Measurements from ENCODE around the gene ANK3. TPM values are rescaled to one million over a fixed set of nuclear protein-coding genes. Genes with fewer than 3 reads are reported as not detected.
"Not testable (repeated sequence)": the region's sequence is repeated elsewhere in the genome, so short reads cannot be mapped to it uniquely, and the experiment has no call there.

The ANK3 gene
- total RNA-seq, 1 experiment from 2014 or later, result 69.6 TPM

DNA sequence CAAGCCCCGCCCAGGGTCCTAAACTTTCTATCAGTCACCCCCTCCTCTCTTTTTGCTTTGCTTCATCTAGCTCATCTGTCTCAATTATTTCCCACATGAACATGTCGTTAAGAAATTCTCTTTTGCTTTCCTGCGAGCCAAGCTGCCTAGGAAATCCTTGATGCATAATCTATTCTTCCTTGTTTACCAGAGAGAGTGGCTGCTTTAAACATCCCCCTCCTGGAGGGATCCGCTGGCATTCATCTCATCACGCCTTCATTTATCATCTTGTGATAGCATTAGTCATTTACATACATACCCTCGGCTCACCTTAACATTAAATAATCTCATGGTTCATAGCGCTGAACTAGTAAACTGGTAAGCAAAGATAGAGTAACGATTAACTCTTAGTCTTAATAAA, 96.7 kb downstream of the ANK3 start:
- H3K27ac Mint-ChIP-seq, result no peak overlapping the region
- H3K36me3 Mint-ChIP-seq, result no peaks in the 10 kb centered on the region
- no peak for ATAC-seq
- peaks cover 5% of the 10 kb centered on the region for H3K4me1 Mint-ChIP-seq
- ChIA-PET CTCF (interaction anchor here (0.6 to 0.7 kb wide), 2 partner anchors 178 to 1340 kb away, joined by 3 to 4 read pairs; no protein-coding TSS in a partner anchor), POLR2A (interaction anchor here (0.6 kb wide), 1 partner anchor 445 kb away, joined by 3 read pairs; no protein-coding TSS in a partner anchor)
- TF ChIP-seq RORB (CRISPR knock-in tag; IDR thresholded peaks at IDR 0.05) (no peak), NR2C2 (CRISPR knock-in tag; IDR thresholded peaks at IDR 0.05) (no peak), SP1 (CRISPR knock-in tag; conservative IDR thresholded peaks at IDR 0.05) (no peak), NR3C1 (CRISPR knock-in tag; conservative IDR thresholded peaks at IDR 0.05; ENCODE audit: low read depth) (no peak), ZNF416 (CRISPR knock-in tag; IDR thresholded peaks at IDR 0.05) (no peak), KAT7 (CRISPR knock-in tag; IDR thresholded peaks at IDR 0.05; ENCODE audit: borderline replicate concordance) (no peak), JUN (CRISPR knock-in tag; IDR thresholded peaks at IDR 0.05) (no peak)
- TF ChIP-seq, protein P1, sequence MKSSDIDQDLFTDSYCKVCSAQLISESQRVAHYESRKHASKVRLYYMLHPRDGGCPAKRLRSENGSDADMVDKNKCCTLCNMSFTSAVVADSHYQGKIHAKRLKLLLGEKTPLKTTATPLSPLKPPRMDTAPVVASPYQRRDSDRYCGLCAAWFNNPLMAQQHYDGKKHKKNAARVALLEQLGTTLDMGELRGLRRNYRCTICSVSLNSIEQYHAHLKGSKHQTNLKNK (CRISPR knock-in tag; IDR thresholded peaks at IDR 0.05), result no peak
- TF ChIP-seq, protein P2, sequence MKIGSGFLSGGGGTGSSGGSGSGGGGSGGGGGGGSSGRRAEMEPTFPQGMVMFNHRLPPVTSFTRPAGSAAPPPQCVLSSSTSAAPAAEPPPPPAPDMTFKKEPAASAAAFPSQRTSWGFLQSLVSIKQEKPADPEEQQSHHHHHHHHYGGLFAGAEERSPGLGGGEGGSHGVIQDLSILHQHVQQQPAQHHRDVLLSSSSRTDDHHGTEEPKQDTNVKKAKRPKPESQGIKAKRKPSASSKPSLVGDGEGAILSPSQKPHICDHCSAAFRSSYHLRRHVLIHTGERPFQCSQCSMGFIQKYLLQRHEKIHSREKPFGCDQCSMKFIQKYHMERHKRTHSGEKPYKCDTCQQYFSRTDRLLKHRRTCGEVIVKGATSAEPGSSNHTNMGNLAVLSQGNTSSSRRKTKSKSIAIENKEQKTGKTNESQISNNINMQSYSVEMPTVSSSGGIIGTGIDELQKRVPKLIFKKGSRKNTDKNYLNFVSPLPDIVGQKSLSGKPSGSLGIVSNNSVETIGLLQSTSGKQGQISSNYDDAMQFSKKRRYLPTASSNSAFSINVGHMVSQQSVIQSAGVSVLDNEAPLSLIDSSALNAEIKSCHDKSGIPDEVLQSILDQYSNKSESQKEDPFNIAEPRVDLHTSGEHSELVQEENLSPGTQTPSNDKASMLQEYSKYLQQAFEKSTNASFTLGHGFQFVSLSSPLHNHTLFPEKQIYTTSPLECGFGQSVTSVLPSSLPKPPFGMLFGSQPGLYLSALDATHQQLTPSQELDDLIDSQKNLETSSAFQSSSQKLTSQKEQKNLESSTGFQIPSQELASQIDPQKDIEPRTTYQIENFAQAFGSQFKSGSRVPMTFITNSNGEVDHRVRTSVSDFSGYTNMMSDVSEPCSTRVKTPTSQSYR (CRISPR knock-in tag; IDR thresholded peaks at IDR 0.05), result no peak
- TF ChIP-seq, protein P3, sequence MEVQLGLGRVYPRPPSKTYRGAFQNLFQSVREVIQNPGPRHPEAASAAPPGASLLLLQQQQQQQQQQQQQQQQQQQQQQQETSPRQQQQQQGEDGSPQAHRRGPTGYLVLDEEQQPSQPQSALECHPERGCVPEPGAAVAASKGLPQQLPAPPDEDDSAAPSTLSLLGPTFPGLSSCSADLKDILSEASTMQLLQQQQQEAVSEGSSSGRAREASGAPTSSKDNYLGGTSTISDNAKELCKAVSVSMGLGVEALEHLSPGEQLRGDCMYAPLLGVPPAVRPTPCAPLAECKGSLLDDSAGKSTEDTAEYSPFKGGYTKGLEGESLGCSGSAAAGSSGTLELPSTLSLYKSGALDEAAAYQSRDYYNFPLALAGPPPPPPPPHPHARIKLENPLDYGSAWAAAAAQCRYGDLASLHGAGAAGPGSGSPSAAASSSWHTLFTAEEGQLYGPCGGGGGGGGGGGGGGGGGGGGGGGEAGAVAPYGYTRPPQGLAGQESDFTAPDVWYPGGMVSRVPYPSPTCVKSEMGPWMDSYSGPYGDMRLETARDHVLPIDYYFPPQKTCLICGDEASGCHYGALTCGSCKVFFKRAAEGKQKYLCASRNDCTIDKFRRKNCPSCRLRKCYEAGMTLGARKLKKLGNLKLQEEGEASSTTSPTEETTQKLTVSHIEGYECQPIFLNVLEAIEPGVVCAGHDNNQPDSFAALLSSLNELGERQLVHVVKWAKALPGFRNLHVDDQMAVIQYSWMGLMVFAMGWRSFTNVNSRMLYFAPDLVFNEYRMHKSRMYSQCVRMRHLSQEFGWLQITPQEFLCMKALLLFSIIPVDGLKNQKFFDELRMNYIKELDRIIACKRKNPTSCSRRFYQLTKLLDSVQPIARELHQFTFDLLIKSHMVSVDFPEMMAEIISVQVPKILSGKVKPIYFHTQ (CRISPR knock-in tag; IDR thresholded peaks at IDR 0.05), result no peak
- H3K9me3 Mint-ChIP-seq, result no peaks in the 10 kb centered on the region
- DNase-seq (ENCODE audit: low spot score), result no peak
- H3K27me3 Mint-ChIP-seq (ENCODE audit: low read depth), result no peaks in the 10 kb centered on the region
- H3K4me3 Mint-ChIP-seq, result no peak overlapping the region

DNA sequence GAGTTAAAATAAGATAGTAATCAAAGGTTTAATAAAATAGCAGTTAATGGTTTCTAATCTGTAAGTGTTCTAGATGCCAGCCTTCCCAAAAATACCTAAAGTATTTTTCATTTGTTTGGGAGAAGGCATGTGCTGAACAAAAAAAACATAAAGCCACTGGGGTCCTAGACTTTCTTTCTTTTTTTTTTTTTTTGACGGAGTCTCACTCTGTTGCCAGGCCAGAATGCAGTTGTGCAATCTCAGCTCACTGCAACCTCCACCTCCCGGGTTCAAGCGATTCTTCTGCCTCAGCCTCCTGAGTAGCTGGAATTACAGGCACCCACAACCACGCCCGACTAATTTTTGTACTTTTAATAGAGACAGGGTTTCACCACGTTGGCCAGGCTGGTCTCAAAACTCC, 97.1 kb downstream of the ANK3 start:
- H3K27ac Mint-ChIP-seq; ATAC-seq; DNase-seq (ENCODE audit: low spot score); H3K4me3 Mint-ChIP-seq; H3K36me3 Mint-ChIP-seq; H3K27me3 Mint-ChIP-seq (ENCODE audit: low read depth); H3K4me1 Mint-ChIP-seq; H3K9me3 Mint-ChIP-seq: not testable (repeated sequence)
- ChIA-PET CTCF (interaction anchor here (0.6 to 0.7 kb wide), 2 partner anchors 178 to 1339 kb away, joined by 3 to 4 read pairs; no protein-coding TSS in a partner anchor), POLR2A (interaction anchor here (0.6 kb wide), 1 partner anchor 445 kb away, joined by 3 read pairs; no protein-coding TSS in a partner anchor)

DNA sequence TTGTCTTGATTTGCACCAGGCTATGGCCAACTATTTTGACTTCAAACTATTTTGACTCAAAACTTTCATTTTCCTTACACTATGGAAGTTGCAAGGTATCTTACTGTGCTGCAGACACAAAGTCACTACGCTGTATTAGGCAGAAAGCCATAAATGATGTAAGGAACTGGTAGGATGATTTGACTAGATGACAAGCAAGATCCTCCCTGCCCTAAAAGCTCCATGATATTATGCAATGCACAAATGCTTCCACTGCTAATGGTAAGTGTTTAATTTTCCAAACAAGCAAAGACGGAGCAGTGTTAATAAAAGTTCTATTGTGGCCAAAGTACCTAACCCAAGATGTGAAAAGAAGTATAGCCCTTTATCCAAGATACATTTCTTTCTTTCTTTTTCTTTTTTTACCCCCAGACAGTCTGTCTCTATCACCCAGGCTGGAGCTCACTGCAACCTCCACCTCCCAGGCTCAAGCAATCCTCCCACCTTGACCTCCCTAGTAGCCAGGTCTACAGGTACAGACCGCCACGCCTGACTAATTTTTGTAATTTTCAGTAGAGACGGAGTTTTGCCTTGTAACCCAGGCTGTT, 98.2 kb downstream of the ANK3 start:
- H3K4me1 Mint-ChIP-seq, result peaks cover 5% of the 10 kb centered on the region
- no peak overlapping the region for H3K4me3 Mint-ChIP-seq
- no peak for TF ChIP-seq ZBTB21 (CRISPR knock-in tag; IDR thresholded peaks at IDR 0.05; ENCODE audit: borderline replicate concordance)
- no peak for TF ChIP-seq SMAD4 (CRISPR knock-in tag; IDR thresholded peaks at IDR 0.05)
- TF ChIP-seq, protein P4, sequence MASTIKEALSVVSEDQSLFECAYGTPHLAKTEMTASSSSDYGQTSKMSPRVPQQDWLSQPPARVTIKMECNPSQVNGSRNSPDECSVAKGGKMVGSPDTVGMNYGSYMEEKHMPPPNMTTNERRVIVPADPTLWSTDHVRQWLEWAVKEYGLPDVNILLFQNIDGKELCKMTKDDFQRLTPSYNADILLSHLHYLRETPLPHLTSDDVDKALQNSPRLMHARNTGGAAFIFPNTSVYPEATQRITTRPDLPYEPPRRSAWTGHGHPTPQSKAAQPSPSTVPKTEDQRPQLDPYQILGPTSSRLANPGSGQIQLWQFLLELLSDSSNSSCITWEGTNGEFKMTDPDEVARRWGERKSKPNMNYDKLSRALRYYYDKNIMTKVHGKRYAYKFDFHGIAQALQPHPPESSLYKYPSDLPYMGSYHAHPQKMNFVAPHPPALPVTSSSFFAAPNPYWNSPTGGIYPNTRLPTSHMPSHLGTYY (CRISPR knock-in tag; IDR thresholded peaks at IDR 0.05), result no peak
- TF ChIP-seq MXD4 (CRISPR knock-in tag; IDR thresholded peaks at IDR 0.05; ENCODE audit: borderline replicate concordance), result no peak
- TF ChIP-seq, protein P5, sequence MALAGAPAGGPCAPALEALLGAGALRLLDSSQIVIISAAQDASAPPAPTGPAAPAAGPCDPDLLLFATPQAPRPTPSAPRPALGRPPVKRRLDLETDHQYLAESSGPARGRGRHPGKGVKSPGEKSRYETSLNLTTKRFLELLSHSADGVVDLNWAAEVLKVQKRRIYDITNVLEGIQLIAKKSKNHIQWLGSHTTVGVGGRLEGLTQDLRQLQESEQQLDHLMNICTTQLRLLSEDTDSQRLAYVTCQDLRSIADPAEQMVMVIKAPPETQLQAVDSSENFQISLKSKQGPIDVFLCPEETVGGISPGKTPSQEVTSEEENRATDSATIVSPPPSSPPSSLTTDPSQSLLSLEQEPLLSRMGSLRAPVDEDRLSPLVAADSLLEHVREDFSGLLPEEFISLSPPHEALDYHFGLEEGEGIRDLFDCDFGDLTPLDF (CRISPR knock-in tag; IDR thresholded peaks at IDR 0.05), result no peak
- no peak for TF ChIP-seq NFE2L1 (CRISPR knock-in tag; IDR thresholded peaks at IDR 0.05)
- no peaks in the 10 kb centered on the region for H3K36me3 Mint-ChIP-seq
- no peaks in the 10 kb centered on the region for H3K9me3 Mint-ChIP-seq
- ATAC-seq (no peak), DNase-seq (ENCODE audit: low spot score) (no peak)
- CTCF ChIA-PET, result no interaction called here
- no peaks in the 10 kb centered on the region for H3K27me3 Mint-ChIP-seq (ENCODE audit: low read depth)
- no peak overlapping the region; the same call in 1 of the 2 replicates for H3K27ac Mint-ChIP-seq
- POLR2A ChIA-PET, result no interaction called here

Data from WTC11 (cell line).